HepG2 (cell line): ENCODE measurements around the gene RPS14. TPM values are rescaled to one million over a fixed set of nuclear protein-coding genes. Genes with fewer than 3 reads are reported as not detected.

Source experiments
- AHR ChIP-seq: IDR thresholded peaks from 2 replicates; pipeline ENCODE4 v1.6.1; 2018; ENCODE audit warnings: missing genetic modification reagents, missing compliant biosample characterization
- BHLHE40 ChIP-seq: IDR thresholded peaks from 2 replicates; pipeline ENCODE4 v1.6.1; 2011; ENCODE audit warnings: low read length, improper control_type of control experiment
- ZNF781 ChIP-seq: sonication (generic); formaldehyde crosslinking; IDR thresholded peaks from 2 replicates; pipeline ENCODE4 v1.5.1; 2020; ENCODE audit warnings: borderline replicate concordance, mild to moderate bottlenecking, missing genetic modification reagents; ENCODE audit errors: not compliant biosample characterization
- polyA plus RNA-seq, 8 experiments: library from polyadenylated mRNA; depleted of rRNA in 3 of 8; stranded (reverse) in 7 of 8; unstranded in 1 of 8; fragments of >200 nt; fragmentation: Illumina TruSeq in 4 of 8; extraction: Trizol in 4 of 8; gene quantifications; 2 replicates each; pipeline versions ENCODE4 v1.2.1 to v1.2.3, GENCODE V29; 2011 to 2016; ENCODE audit warnings: low read depth in 4 of 8, missing spikeins in 1 of 8, mixed read lengths in 1 of 8; ENCODE audit not compliant: insufficient read depth in 1 of 8
- total RNA-seq, 5 experiments: library from RNA; depleted of rRNA; stranded (reverse); fragments of >200 nt; fragmentation: Illumina TruSeq; extraction: Trizol; gene quantifications; 2 replicates each; pipeline ENCODE4 v1.2.3, GENCODE V29; 2016; ENCODE audit warnings: low read depth in 1 of 5
- TF ChIP-seq, protein P1 (sequence below): sonication (generic); formaldehyde crosslinking; IDR thresholded peaks from 2 replicates; pipeline ENCODE4 v1.5.0; 2020; ENCODE audit warnings: mild to moderate bottlenecking, missing genetic modification reagents
- TF ChIP-seq, protein P2 (sequence below): sonication (generic); formaldehyde crosslinking; IDR thresholded peaks from 2 replicates; pipeline ENCODE4 v1.4.0; 2020; ENCODE audit warnings: missing genetic modification reagents, borderline replicate concordance

RPS14 gene
- total and polyA plus RNA-seq, 2 of the 13 experiments (the other 11 are each of a cell fraction or from before 2014, with no cell fraction given), result 2,116 to 3,295 TPM

GRCh38 chr5:150409638-150410523 lies 39.7 kb downstream of the RPS14 start (continued):
- TF ChIP-seq BHLHE40, result peak; percentile 45; the same call in 1 of the 2 replicates
- no peak for TF ChIP-seq AHR (CRISPR knock-in tag)
- TF ChIP-seq ZNF781 (CRISPR knock-in tag), result no peak
- TF ChIP-seq, protein P1, sequence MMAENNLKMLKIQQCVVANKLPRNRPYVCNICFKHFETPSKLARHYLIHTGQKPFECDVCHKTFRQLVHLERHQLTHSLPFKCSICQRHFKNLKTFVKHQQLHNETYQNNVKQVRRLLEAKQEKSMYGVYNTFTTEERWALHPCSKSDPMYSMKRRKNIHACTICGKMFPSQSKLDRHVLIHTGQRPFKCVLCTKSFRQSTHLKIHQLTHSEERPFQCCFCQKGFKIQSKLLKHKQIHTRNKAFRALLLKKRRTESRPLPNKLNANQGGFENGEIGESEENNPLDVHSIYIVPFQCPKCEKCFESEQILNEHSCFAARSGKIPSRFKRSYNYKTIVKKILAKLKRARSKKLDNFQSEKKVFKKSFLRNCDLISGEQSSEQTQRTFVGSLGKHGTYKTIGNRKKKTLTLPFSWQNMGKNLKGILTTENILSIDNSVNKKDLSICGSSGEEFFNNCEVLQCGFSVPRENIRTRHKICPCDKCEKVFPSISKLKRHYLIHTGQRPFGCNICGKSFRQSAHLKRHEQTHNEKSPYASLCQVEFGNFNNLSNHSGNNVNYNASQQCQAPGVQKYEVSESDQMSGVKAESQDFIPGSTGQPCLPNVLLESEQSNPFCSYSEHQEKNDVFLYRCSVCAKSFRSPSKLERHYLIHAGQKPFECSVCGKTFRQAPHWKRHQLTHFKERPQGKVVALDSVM (CRISPR knock-in tag), result no peak
- TF ChIP-seq, protein P2, sequence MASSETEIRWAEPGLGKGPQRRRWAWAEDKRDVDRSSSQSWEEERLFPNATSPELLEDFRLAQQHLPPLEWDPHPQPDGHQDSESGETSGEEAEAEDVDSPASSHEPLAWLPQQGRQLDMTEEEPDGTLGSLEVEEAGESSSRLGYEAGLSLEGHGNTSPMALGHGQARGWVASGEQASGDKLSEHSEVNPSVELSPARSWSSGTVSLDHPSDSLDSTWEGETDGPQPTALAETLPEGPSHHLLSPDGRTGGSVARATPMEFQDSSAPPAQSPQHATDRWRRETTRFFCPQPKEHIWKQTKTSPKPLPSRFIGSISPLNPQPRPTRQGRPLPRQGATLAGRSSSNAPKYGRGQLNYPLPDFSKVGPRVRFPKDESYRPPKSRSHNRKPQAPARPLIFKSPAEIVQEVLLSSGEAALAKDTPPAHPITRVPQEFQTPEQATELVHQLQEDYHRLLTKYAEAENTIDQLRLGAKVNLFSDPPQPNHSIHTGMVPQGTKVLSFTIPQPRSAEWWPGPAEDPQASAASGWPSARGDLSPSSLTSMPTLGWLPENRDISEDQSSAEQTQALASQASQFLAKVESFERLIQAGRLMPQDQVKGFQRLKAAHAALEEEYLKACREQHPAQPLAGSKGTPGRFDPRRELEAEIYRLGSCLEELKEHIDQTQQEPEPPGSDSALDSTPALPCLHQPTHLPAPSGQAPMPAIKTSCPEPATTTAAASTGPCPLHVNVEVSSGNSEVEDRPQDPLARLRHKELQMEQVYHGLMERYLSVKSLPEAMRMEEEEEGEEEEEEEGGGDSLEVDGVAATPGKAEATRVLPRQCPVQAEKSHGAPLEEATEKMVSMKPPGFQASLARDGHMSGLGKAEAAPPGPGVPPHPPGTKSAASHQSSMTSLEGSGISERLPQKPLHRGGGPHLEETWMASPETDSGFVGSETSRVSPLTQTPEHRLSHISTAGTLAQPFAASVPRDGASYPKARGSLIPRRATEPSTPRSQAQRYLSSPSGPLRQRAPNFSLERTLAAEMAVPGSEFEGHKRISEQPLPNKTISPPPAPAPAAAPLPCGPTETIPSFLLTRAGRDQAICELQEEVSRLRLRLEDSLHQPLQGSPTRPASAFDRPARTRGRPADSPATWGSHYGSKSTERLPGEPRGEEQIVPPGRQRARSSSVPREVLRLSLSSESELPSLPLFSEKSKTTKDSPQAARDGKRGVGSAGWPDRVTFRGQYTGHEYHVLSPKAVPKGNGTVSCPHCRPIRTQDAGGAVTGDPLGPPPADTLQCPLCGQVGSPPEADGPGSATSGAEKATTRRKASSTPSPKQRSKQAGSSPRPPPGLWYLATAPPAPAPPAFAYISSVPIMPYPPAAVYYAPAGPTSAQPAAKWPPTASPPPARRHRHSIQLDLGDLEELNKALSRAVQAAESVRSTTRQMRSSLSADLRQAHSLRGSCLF (CRISPR knock-in tag), result no peak
